Thymus (tissue), 11 donors: ENCODE measurements around the gene SMARCA2. TPM values are rescaled to one million over a fixed set of nuclear protein-coding genes. Genes with fewer than 3 reads are reported as not detected.

Source experiments
- DNase-seq, 9 donors: peaks; one replicate each; pipeline ENCODE4 v3.0.0-alpha.2; 2013; ENCODE audit warnings: low spot score in 9 of 9, low read depth in 6 of 9, missing footprints in 1 of 9
- H3K27ac ChIP-seq, 2 donors: one replicate each; pipeline ENCODE4 v1.5.1; 2013; ENCODE audit warnings: control low read depth in 1 of 2, low read depth in 1 of 2, low read length in 1 of 2, mild to moderate bottlenecking in 1 of 2, moderate library complexity in 1 of 2
- H3K27me3 ChIP-seq, 2 donors: one replicate each; pipeline ENCODE4 v1.5.1; 2013; ENCODE audit warnings: low read length in 1 of 2; ENCODE audit not compliant: control insufficient read depth in 2 of 2, insufficient read depth in 1 of 2
- H3K36me3 ChIP-seq, 2 donors: one replicate each; pipeline ENCODE4 v1.5.1; 2013; ENCODE audit warnings: low read length in 1 of 2, mild to moderate bottlenecking in 1 of 2, moderate library complexity in 1 of 2; ENCODE audit not compliant: control insufficient read depth in 2 of 2, insufficient read depth in 2 of 2
- H3K4me1 ChIP-seq, 2 donors: one replicate each; pipeline ENCODE4 v1.5.1; 2013; ENCODE audit warnings: low read length in 2 of 2; ENCODE audit not compliant: control insufficient read depth in 2 of 2, insufficient read depth in 2 of 2
- H3K4me3 ChIP-seq, 2 donors: one replicate each; pipeline ENCODE4 v1.5.1; 2013; ENCODE audit warnings: low read length in 2 of 2, control low read depth in 1 of 2, mild to moderate bottlenecking in 1 of 2
- H3K9me3 ChIP-seq, 2 donors: one replicate each; pipeline ENCODE4 v1.5.1; 2013; ENCODE audit warnings: low read length in 1 of 2, mild to moderate bottlenecking in 1 of 2; ENCODE audit not compliant: control insufficient read depth in 2 of 2, insufficient read depth in 1 of 2
- WGBS: extraction: QIAGEN DNeasy Blood & Tissue Kit; methylation state at CpG from one replicate; pipeline ENCODE4 v1.1.7; 2013; 5-methylcytosine and 5-hydroxymethylcytosine counted together
- polyA plus RNA-seq: library from polyadenylated mRNA; stranded (reverse); fragments of 200-250 nt; gene quantifications from one replicate; pipeline ENCODE4 v1.2.3, GENCODE V29; 2013
- total RNA-seq: library from RNA; stranded (reverse); fragments of 120-200 nt; gene quantifications from one replicate; pipeline ENCODE4 v1.2.4, GENCODE V29; 2013
- donor health status: healthy.

Gene SMARCA2
- total and polyA plus RNA-seq, 2 donors, result 63.0 to 79.4 TPM

GRCh38 chr9:2027543-2028160 is 12.5 kb downstream of the SMARCA2 start:
- no peak overlapping the region for H3K27ac ChIP-seq
- no peaks in the 10 kb centered on the region for H3K9me3 ChIP-seq
- WGBS, result 96% methylated on average over 5 of the region's 5 CpGs
- DNase-seq, result no peak
- peaks cover 0 to 3% of the 10 kb centered on the region in 2 donors for H3K27me3 ChIP-seq
- peaks cover 0 to under 1% of the 10 kb centered on the region in 2 donors for H3K36me3 ChIP-seq
- H3K4me3 ChIP-seq, result no peak overlapping the region
- peaks cover 10 to 11% of the 10 kb centered on the region in 2 donors for H3K4me1 ChIP-seq

DNA sequence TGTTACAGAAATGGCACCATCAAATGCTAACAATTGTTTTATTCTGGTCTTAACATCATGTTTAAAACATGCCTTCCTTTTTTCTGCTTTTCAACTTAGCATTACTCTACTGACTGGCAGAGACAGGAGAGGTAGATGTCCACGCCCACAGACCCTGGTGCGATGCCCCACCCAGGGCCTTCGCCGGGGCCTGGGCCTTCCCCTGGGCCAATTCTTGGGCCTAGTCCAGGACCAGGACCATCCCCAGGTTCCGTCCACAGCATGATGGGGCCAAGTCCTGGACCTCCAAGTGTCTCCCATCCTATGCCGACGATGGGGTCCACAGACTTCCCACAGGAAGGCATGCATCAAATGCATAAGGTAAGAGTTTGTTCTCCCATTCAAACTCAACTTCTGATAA is 13.7 kb downstream of the SMARCA2 start:
- Histone ChIP-seq H3K4me3 (no peak overlapping the region), H3K9me3 (no peaks in the 10 kb centered on the region), H3K4me1 (peaks cover 0 to 6% of the 10 kb centered on the region in 2 donors), H3K27me3 (no peaks in the 10 kb centered on the region), H3K36me3 (peaks cover 12% of the 10 kb centered on the region in 2 donors), H3K27ac (no peak overlapping the region)
- DNase-seq, result no peak
- 98% methylated on average over 7 of the region's 7 CpGs for WGBS

DNA sequence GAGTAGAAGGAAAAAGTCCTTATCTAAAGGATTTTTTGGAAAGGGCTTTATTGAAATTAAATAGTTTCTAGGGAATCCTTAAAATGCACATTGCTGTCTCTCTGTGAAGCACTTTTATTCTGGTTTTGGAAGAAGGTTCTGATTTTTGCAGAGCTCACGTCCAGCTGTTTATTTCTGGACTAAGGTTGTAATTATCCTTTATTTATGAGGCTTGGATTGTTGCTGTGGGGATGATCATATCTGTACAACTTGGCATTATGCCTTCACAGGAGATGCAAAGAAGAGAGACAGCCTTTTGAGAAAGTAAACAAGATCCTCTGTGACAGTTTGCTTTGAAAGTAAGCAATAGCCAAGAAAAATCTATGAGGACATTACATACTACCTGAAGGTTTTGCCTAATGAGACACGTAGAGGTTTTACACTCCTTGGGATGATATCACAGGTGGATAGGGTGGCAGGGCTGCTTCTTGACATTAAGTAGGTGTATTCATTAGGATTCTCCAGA is 14.6 kb downstream of the SMARCA2 start:
- H3K9me3 ChIP-seq, result no peaks in the 10 kb centered on the region
- H3K4me1 ChIP-seq, result peaks cover 0 to 3% of the 10 kb centered on the region in 2 donors
- H3K4me3 ChIP-seq, result no peak overlapping the region
- WGBS, result 93% methylated on average over 2 of the region's 2 CpGs
- H3K27me3 ChIP-seq, result no peaks in the 10 kb centered on the region
- DNase-seq, result no peak
- no peak overlapping the region for H3K27ac ChIP-seq
- H3K36me3 ChIP-seq, result peaks cover 13 to 17% of the 10 kb centered on the region in 2 donors

- no peaks in the 10 kb centered on the region for H3K27me3 ChIP-seq
- no peak for DNase-seq
- no peak overlapping the region for H3K4me3 ChIP-seq
- peaks cover 13 to 18% of the 10 kb centered on the region in 2 donors for H3K36me3 ChIP-seq
- no peaks in the 10 kb centered on the region for H3K4me1 ChIP-seq
- no peak overlapping the region for H3K27ac ChIP-seq
- WGBS, result 79% methylated on average over 5 of the region's 5 CpGs
- H3K9me3 ChIP-seq, result no peaks in the 10 kb centered on the region
These were observed 17.1 kb downstream of the SMARCA2 start for GRCh38 chr9:2032234-2032633.

- no peak overlapping the region for H3K27ac ChIP-seq
- no peaks in the 10 kb centered on the region for H3K27me3 ChIP-seq
- H3K4me3 ChIP-seq, result no peak overlapping the region
- H3K9me3 ChIP-seq, result no peaks in the 10 kb centered on the region
- DNase-seq, result no peak
- peaks cover 22 to 42% of the 10 kb centered on the region in 2 donors for H3K36me3 ChIP-seq
- H3K4me1 ChIP-seq, result no peaks in the 10 kb centered on the region
- 95% methylated on average over 4 of the region's 4 CpGs for WGBS
These were observed 21.7 kb downstream of the SMARCA2 start for GRCh38 chr9:2036844-2037243.

GRCh38 chr9:2039294-2040180 is 24.4 kb downstream of the SMARCA2 start:
- Histone ChIP-seq H3K4me3 (no peak overlapping the region), H3K27ac (no peak overlapping the region), H3K4me1 (peaks cover 0 to 3% of the 10 kb centered on the region in 2 donors), H3K27me3 (no peaks in the 10 kb centered on the region), H3K36me3 (peaks cover 9 to 28% of the 10 kb centered on the region in 2 donors), H3K9me3 (no peaks in the 10 kb centered on the region)
- 93% methylated on average over 20 of the region's 20 CpGs for whole genome bisulfite sequencing
- DNase-seq, result no peak

GRCh38 chr9:2040828-2041227 is 25.7 kb downstream of the SMARCA2 start:
- no peak overlapping the region for H3K27ac ChIP-seq
- no peak for DNase-seq
- no peaks in the 10 kb centered on the region for H3K27me3 ChIP-seq
- 97% methylated on average over 3 of the region's 3 CpGs for WGBS
- peaks cover 9 to 28% of the 10 kb centered on the region in 2 donors for H3K36me3 ChIP-seq
- H3K4me3 ChIP-seq, result no peak overlapping the region
- peaks cover 0 to 3% of the 10 kb centered on the region in 2 donors for H3K4me1 ChIP-seq
- H3K9me3 ChIP-seq, result no peaks in the 10 kb centered on the region

DNA sequence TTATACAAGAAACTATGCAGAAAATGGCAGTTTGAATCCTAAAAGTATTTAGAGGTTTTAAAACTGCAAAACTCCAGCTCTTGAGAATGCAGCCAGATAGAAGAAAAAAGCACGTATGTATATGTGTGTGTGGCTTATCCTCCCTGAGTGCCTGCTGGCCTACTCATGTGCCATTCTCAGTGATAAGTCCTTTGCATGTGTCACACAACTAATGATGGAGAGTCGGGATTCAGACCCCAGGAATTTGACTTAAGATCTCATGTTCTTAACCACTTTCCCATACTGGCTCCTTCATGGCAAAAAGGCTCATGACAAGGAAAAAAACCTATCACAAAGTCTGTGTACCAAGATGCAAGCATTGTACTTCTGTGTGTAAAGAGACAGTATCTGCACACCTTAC is 26.6 kb downstream of the SMARCA2 start:
- no peak overlapping the region for H3K4me3 ChIP-seq
- H3K9me3 ChIP-seq, result no peaks in the 10 kb centered on the region
- peaks cover 9 to 28% of the 10 kb centered on the region in 2 donors for H3K36me3 ChIP-seq
- peaks cover 0 to 3% of the 10 kb centered on the region in 2 donors for H3K4me1 ChIP-seq
- no peak overlapping the region for H3K27ac ChIP-seq
- DNase-seq, result no peak
- 98% methylated on average over 2 of the region's 2 CpGs for WGBS
- no peaks in the 10 kb centered on the region for H3K27me3 ChIP-seq

GRCh38 chr9:2043243-2043642 is 28.1 kb downstream of the SMARCA2 start:
- 95% methylated on average over 4 of the region's 4 CpGs for WGBS
- Histone ChIP-seq H3K4me1 (peaks cover 0 to 3% of the 10 kb centered on the region in 2 donors), H3K27ac (no peak overlapping the region), H3K27me3 (no peaks in the 10 kb centered on the region), H3K9me3 (no peaks in the 10 kb centered on the region), H3K4me3 (no peak overlapping the region), H3K36me3 (peaks cover 13 to 31% of the 10 kb centered on the region in 2 donors)
- no peak for DNase-seq
